ENCODE results near the gene ITGA6. TPM values are rescaled to one million over a fixed set of nuclear protein-coding genes. Genes with fewer than 3 reads are reported as not detected.

ITGA6 gene
- total RNA-seq, 1 experiment from 2014 or later, result 78.3 TPM

DNA sequence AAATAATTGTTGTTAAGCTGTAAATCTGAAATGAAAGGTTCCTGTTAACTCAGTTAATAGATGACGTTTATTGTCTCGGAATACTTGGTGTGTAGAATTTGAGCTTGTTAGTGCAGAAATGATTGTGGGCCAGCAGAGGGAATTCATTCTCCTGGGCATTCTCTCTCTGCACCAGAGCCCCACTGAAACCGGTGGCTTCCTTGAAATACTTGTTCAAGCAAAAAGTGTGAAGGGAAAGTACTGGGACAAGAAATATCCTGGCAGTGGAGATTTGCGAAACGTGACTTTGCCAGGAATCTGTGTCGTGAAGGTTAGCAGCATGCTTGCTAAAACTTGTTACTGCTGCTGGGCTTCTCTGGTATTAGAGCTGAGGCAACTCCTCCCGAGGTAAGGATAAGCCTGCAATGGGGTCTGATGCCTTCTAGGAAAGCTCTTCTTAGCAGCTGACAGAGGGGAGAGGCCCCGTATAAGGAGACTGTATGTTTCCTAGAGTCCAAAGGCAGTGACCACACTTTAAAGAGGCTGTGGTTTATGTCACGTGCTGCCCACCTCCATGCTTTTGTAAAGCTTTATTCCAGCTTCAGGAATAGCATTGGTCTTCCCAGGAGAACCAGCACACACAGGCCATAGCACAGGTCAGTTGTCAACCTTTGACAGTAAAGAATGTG lies 2.0 kb downstream of the ITGA6 start:
- Mint-ChIP-seq H3K9me3 (no peaks in the 10 kb centered on the region), H3K27me3 (ENCODE audit: low read depth) (peaks cover 4% of the 10 kb centered on the region; the same call in 1 of the 2 replicates), H3K36me3 (ENCODE audit: insufficient read depth in 1 of 3, low read depth in 3 of 3) (peaks cover 0 to 6% (median 3%) of the 10 kb centered on the region in 3 experiments; a peak in 4 of 7 replicates), H3K27ac (no peak overlapping the region), H3K4me3 (peak overlapping the region; percentile 73 to 91), H3K4me1 (peaks cover 68 to 74% of the 10 kb centered on the region in 2 experiments)
- Histone ChIP-seq H3K4ac (ENCODE audit: low read depth, low read length) (no peak overlapping the region), H3K9ac (ENCODE audit: extremely low read depth, insufficient read length, low read length) (peak overlapping the region; percentile 45), H3K23me2 (ENCODE audit: insufficient read length, low read depth, low read length, poor library complexity, severe bottlenecking) (peaks cover 13% of the 10 kb centered on the region), H2AFZ (ENCODE audit: low read length) (no peak overlapping the region), H3K79me1 (ENCODE audit: insufficient read depth, low read depth, low read length, poor library complexity, severe bottlenecking) (peaks cover 7% of the 10 kb centered on the region), H3K9me3 (ENCODE audit: control insufficient read depth, low read depth, low read length) (no peaks in the 10 kb centered on the region), H3K56ac (ENCODE audit: insufficient read length, low read depth, low read length) (no peak overlapping the region), H2BK12ac (ENCODE audit: insufficient read length, low read depth, low read length) (no peak overlapping the region), H2BK120ac (ENCODE audit: low read depth, low read length, poor library complexity, severe bottlenecking) (no peak overlapping the region), H4K20me1 (ENCODE audit: control insufficient read depth, insufficient read depth, insufficient read length) (no peaks in the 10 kb centered on the region), H4K8ac (replicated peaks; ENCODE audit: insufficient read length, low read depth, low read length) (no peak overlapping the region), H2BK20ac (ENCODE audit: low read depth, low read length, poor library complexity, severe bottlenecking) (no peak overlapping the region), H3K27ac (ENCODE audit: insufficient read length, low read depth, low read length) (no peak overlapping the region), H4K5ac (ENCODE audit: insufficient read length, low read depth, low read length) (no peak overlapping the region), H3K4me2 (ENCODE audit: insufficient read depth, insufficient read length, low read length) (peak overlapping the region; percentile 81), H3K79me2 (ENCODE audit: insufficient read depth, low read length) (peaks cover 25% of the 10 kb centered on the region; the same call in 1 of the 2 replicates), H4K91ac (ENCODE audit: insufficient read length, low read depth, low read length) (no peak overlapping the region), H3K23ac (ENCODE audit: insufficient read length, low read depth, low read length) (no peak overlapping the region), H3K27me3 (ENCODE audit: insufficient read depth, low read length) (no peaks in the 10 kb centered on the region; the same call in 1 of the 2 replicates), H2AK5ac (ENCODE audit: insufficient read length, low read length) (no peak overlapping the region), H3K4me1 (ENCODE audit: insufficient read depth, low read length) (peaks cover 24% of the 10 kb centered on the region; the same call in 1 of the 2 replicates), H3K18ac (ENCODE audit: insufficient read length, low read depth, low read length) (no peak overlapping the region), H3K14ac (ENCODE audit: insufficient read depth, low read length) (no peak overlapping the region), H2BK15ac (ENCODE audit: low read depth, low read length) (no peak overlapping the region), H2BK5ac (ENCODE audit: insufficient read length, low read length) (no peak overlapping the region), H3T11ph (ENCODE audit: low read length) (no peak overlapping the region)
- DNase-seq, result no peak
- TF ChIP-seq, protein P1, sequence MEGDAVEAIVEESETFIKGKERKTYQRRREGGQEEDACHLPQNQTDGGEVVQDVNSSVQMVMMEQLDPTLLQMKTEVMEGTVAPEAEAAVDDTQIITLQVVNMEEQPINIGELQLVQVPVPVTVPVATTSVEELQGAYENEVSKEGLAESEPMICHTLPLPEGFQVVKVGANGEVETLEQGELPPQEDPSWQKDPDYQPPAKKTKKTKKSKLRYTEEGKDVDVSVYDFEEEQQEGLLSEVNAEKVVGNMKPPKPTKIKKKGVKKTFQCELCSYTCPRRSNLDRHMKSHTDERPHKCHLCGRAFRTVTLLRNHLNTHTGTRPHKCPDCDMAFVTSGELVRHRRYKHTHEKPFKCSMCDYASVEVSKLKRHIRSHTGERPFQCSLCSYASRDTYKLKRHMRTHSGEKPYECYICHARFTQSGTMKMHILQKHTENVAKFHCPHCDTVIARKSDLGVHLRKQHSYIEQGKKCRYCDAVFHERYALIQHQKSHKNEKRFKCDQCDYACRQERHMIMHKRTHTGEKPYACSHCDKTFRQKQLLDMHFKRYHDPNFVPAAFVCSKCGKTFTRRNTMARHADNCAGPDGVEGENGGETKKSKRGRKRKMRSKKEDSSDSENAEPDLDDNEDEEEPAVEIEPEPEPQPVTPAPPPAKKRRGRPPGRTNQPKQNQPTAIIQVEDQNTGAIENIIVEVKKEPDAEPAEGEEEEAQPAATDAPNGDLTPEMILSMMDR (conservative IDR thresholded peaks at IDR 0.05), result no peak
- no CpG with 5 or more reads among the region's 9 CpGs for WGBS (ENCODE audit: extremely low coverage, insufficient read length, low lambda C conversion rate)

Measured in H9 (cell line).